Endothelial cell of umbilical vein (primary cell): ENCODE results near the gene PPP1R13L. TPM values are rescaled to one million over a fixed set of nuclear protein-coding genes. Genes with fewer than 3 reads are reported as not detected.

Experiments
- BruUV-seq: library from RNA; stranded (reverse); fragments of 400-500 nt; replicated peaks from 2 replicates; lab custom pipeline; 2021; lab: Mats Ljungman, UMichigan
- CTCF ChIA-PET: fragments of 300-600, 350-600 bp; sonication (Branson Sonifier 250); formaldehyde crosslinking; loops from one replicate; lab custom pipeline; 2021; ENCODE audit warnings: antibody characterized with exemption, inconsistent platforms; lab: Charles Lee
- POLR2A ChIA-PET: fragments of 300-600, 350-600 bp; sonication (Branson Sonifier 250); formaldehyde crosslinking; loops from one replicate; lab custom pipeline; 2021; ENCODE audit warnings: antibody characterized with exemption, inconsistent platforms; lab: Charles Lee
- DNase-seq: peaks from one replicate; pipeline ENCODE4 v3.0.0-alpha.2; 2011; ENCODE audit warnings: low read depth, low spot score
- FAIRE-seq: peaks from 2 replicates; lab custom pipeline; 2011; peaks lifted over from hg19 to GRCh38; lab: Jason Lieb, UNC
- H2AFZ ChIP-seq: 2 replicates; pipeline ENCODE4 v1.6.0; 2012; ENCODE audit warnings: low read depth, low read length, control low read depth, inconsistent platforms
- H3K27ac ChIP-seq: 2 replicates; pipeline ENCODE4 v1.5.1; 2011; ENCODE audit warnings: low read depth, mild to moderate bottlenecking, control low read depth, low read length, moderate library complexity; ENCODE audit not compliant: insufficient read depth
- H3K27me3 ChIP-seq, 2 experiments: 2 replicates each; pipeline versions ENCODE4 v1.6.0 to v1.6.1; 2011; ENCODE audit warnings: low read length in 2 of 2, mixed read lengths in 1 of 2; ENCODE audit not compliant: control insufficient read depth in 2 of 2, insufficient read depth in 2 of 2
- H3K36me3 ChIP-seq, 2 experiments: 2 replicates in 1 of 2; 3 replicates in 1 of 2; pipeline ENCODE4 v1.5.1; 2011; ENCODE audit warnings: low read length in 2 of 2, mild to moderate bottlenecking in 1 of 2, moderate library complexity in 1 of 2; ENCODE audit not compliant: control insufficient read depth in 2 of 2, insufficient read depth in 2 of 2; ENCODE audit errors: extremely low read depth in 1 of 2
- H3K4me1 ChIP-seq: 3 replicates; pipeline ENCODE4 v1.5.1; 2011; ENCODE audit warnings: mild to moderate bottlenecking, low read length; ENCODE audit not compliant: control insufficient read depth, insufficient read depth; ENCODE audit errors: extremely low read depth
- H3K4me2 ChIP-seq: 2 replicates; pipeline ENCODE4 v1.6.1; 2011; ENCODE audit warnings: low read length, control low read depth, mixed read lengths; ENCODE audit not compliant: insufficient read depth
- H3K4me3 ChIP-seq, 3 experiments: fragments of 200-600 bp in 1 of 3; sonication (generic), shearing (Covaris generic) in 1 of 3; replicated peaks in 1 of 3; 2 replicates each; pipeline ENCODE4 v1.5.1; 2011 to 2016; ENCODE audit warnings: control low read depth in 3 of 3, low read length in 3 of 3, mild to moderate bottlenecking in 2 of 3, inconsistent platforms in 1 of 3, low read depth in 1 of 3, moderate library complexity in 1 of 3; ENCODE audit not compliant: insufficient read depth in 1 of 3
- H3K79me2 ChIP-seq: 2 replicates; pipeline ENCODE4 v1.6.0; 2012; ENCODE audit warnings: low read length, inconsistent platforms; ENCODE audit not compliant: control insufficient read depth, insufficient read depth
- H3K9ac ChIP-seq: replicated peaks from 2 replicates; pipeline ENCODE3; 2011; ENCODE audit warnings: low read length, control low read depth; ENCODE audit not compliant: insufficient read depth; ENCODE audit errors: extremely low read depth
- H3K9me1 ChIP-seq: replicated peaks from 3 replicates; pipeline ENCODE4 v1.6.0; 2011; ENCODE audit warnings: mild to moderate bottlenecking, low read length; ENCODE audit not compliant: control insufficient read depth, insufficient read depth; ENCODE audit errors: extremely low read depth
- H3K9me3 ChIP-seq: replicated peaks from 2 replicates; pipeline ENCODE4 v1.5.1; 2012; ENCODE audit warnings: low read length, inconsistent platforms; ENCODE audit not compliant: control insufficient read depth, insufficient read depth
- H4K20me1 ChIP-seq: replicated peaks from 2 replicates; pipeline ENCODE3; 2011; ENCODE audit warnings: mild to moderate bottlenecking, low read length; ENCODE audit not compliant: control insufficient read depth, insufficient read depth; ENCODE audit errors: extremely low read depth
- EZH2 ChIP-seq: IDR thresholded peaks from 2 replicates; pipeline ENCODE4 v1.6.1; 2012; ENCODE audit warnings: borderline replicate concordance, low read depth, mild to moderate bottlenecking, moderate library complexity, low read length, inconsistent platforms; ENCODE audit not compliant: severe bottlenecking
- FOS ChIP-seq: IDR thresholded peaks from 2 replicates; pipeline ENCODE4 v1.6.1; 2011; ENCODE audit warnings: mild to moderate bottlenecking, low read length, moderate library complexity, borderline replicate concordance; ENCODE audit not compliant: insufficient read depth
- GATA2 ChIP-seq: IDR thresholded peaks from 2 replicates; pipeline ENCODE4 v1.7.0; 2011; ENCODE audit warnings: low read depth, mild to moderate bottlenecking, moderate library complexity, mixed read lengths, low read length; ENCODE audit not compliant: insufficient read length, insufficient read depth
- JUN ChIP-seq: IDR thresholded peaks from 2 replicates; pipeline ENCODE4 v1.6.1; 2011; ENCODE audit warnings: borderline replicate concordance, low read depth; ENCODE audit not compliant: insufficient read length, insufficient read depth
- MAX ChIP-seq: IDR thresholded peaks from 2 replicates; pipeline ENCODE4 v1.6.1; 2011; ENCODE audit not compliant: insufficient read depth, insufficient read length
- MYC ChIP-seq: IDR thresholded peaks from one replicate; pipeline ENCODE4 v1.6.1; 2011; ENCODE audit warnings: mild to moderate bottlenecking, low read depth, low read length
- POLR2A ChIP-seq: IDR thresholded peaks from 2 replicates; pipeline ENCODE4 v1.6.1; 2012; ENCODE audit warnings: low read depth, mild to moderate bottlenecking, control low read depth, low read length
- POLR2AphosphoS5 ChIP-seq: IDR thresholded peaks from 2 replicates; pipeline ENCODE4 v1.6.1; 2012; ENCODE audit warnings: low read depth, mild to moderate bottlenecking, control low read depth, low read length, moderate library complexity; ENCODE audit not compliant: insufficient read depth
- dilution Hi-C: fragments of 300-500 bp; cut with MboI; formaldehyde crosslinking; loops from one replicate; pipeline ENCODE4 v1.15.0; 2019; ENCODE audit warnings: low sequenced_read_pairs; ENCODE audit not compliant: extremely low pct_ligation_motif_present
- intact Hi-C: fragments of 100-400 bp; cut with micrococcal nuclease; formaldehyde crosslinking; loops from one replicate; pipeline ENCODE4 v1.10.0; 2022
- polyA plus RNA-seq, 4 experiments: library from polyadenylated mRNA; depleted of rRNA in 3 of 4; stranded (reverse) in 3 of 4; unstranded in 1 of 4; fragments of >200 nt; gene quantifications; 2 replicates each; pipeline versions ENCODE4 v1.2.1 to v1.2.3, GENCODE V29; 2011 to 2012; ENCODE audit warnings: missing spikeins in 1 of 4
- total RNA-seq: library from RNA; stranded (reverse); gene quantifications from 2 replicates; pipeline ENCODE4 v1.2.3, GENCODE V29; 2021
- TF ChIP-seq, protein P1 (sequence below), 2 donors: IDR thresholded peaks; 1 replicate in 1 of 2; 2 replicates in 1 of 2; pipeline ENCODE4 v1.5.1; 2011; ENCODE audit warnings: low read length in 2 of 2, mild to moderate bottlenecking in 2 of 2, moderate library complexity in 2 of 2, control low read depth in 1 of 2, inconsistent platforms in 1 of 2, low read depth in 1 of 2; ENCODE audit not compliant: insufficient read depth in 1 of 2; ENCODE audit errors: extremely low read depth in 1 of 2

Gene PPP1R13L
- total and polyA plus RNA-seq, 2 donors (not counting 3 experiments of a cell fraction or from before 2014, with no cell fraction given) = 28.5 to 77.4 TPM

DNA sequence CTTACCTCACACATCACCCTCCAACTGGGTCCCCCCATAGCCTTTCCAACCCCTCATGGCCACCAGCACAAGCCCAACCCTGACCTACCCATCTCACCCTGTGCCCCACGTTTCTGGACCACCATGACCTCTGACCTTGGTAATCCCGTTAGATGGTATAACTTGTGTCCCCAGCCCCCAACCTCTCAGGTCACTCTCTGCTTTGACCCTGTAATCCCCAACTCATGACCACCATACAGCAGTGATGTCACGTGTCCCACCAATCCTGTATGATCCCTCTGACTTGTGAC lies 55.8 kb downstream of the PPP1R13L start:
- Histone ChIP-seq H3K4me3 (no peak overlapping the region), H3K9ac (no peak overlapping the region), H3K27me3 (no peaks in the 10 kb centered on the region), H3K9me3 (no peaks in the 10 kb centered on the region), H3K27ac (no peak overlapping the region), H3K36me3 (peaks cover 3 to 24% of the 10 kb centered on the region in 2 experiments), H2AFZ (no peak overlapping the region), H3K4me1 (no peaks in the 10 kb centered on the region), H4K20me1 (no peaks in the 10 kb centered on the region), H3K9me1 (no peaks in the 10 kb centered on the region), H3K79me2 (no peaks in the 10 kb centered on the region), H3K4me2 (no peak overlapping the region)
- FAIRE-seq (no peak), DNase-seq (no peak)
- no TSS peak for BruUV-seq
- intact Hi-C loops = no loop called here
- no peak for TF ChIP-seq POLR2AphosphoS5
- TF ChIP-seq, protein P1, sequence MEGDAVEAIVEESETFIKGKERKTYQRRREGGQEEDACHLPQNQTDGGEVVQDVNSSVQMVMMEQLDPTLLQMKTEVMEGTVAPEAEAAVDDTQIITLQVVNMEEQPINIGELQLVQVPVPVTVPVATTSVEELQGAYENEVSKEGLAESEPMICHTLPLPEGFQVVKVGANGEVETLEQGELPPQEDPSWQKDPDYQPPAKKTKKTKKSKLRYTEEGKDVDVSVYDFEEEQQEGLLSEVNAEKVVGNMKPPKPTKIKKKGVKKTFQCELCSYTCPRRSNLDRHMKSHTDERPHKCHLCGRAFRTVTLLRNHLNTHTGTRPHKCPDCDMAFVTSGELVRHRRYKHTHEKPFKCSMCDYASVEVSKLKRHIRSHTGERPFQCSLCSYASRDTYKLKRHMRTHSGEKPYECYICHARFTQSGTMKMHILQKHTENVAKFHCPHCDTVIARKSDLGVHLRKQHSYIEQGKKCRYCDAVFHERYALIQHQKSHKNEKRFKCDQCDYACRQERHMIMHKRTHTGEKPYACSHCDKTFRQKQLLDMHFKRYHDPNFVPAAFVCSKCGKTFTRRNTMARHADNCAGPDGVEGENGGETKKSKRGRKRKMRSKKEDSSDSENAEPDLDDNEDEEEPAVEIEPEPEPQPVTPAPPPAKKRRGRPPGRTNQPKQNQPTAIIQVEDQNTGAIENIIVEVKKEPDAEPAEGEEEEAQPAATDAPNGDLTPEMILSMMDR (IDR thresholded peaks at IDR 0.05; ENCODE audit: extremely low read depth in 1 of 2, insufficient read depth in 1 of 2, low read depth in 1 of 2, low read length in 2 of 2) = no peak
- TF ChIP-seq FOS = no peak
- no peak for TF ChIP-seq JUN
- TF ChIP-seq GATA2 = no peak
- no peak for TF ChIP-seq POLR2A
- TF ChIP-seq MYC = no peak
- TF ChIP-seq MAX = no peak
- no peak for TF ChIP-seq EZH2
- dilution Hi-C loops = no loop called here
- POLR2A ChIA-PET = no interaction called here
- CTCF ChIA-PET = no interaction called here
